Stimulated activated CD4-positive, alpha-beta T cell treated with anti-CD3 and anti-CD28 coated beads, Interleukin-2, amount 100 ng/mL, for 48 hours (primary cell): Measurements from ENCODE around the gene PTPRU.
A peak's percentile ranks its signal among the peaks of the same experiment; 100 is the strongest.

ENCODE experiments used
- DNase-seq, 2 donors: peaks; one replicate each; pipeline ENCODE4 v3.0.0-alpha.2; 2020

Gene PTPRU

DNA sequence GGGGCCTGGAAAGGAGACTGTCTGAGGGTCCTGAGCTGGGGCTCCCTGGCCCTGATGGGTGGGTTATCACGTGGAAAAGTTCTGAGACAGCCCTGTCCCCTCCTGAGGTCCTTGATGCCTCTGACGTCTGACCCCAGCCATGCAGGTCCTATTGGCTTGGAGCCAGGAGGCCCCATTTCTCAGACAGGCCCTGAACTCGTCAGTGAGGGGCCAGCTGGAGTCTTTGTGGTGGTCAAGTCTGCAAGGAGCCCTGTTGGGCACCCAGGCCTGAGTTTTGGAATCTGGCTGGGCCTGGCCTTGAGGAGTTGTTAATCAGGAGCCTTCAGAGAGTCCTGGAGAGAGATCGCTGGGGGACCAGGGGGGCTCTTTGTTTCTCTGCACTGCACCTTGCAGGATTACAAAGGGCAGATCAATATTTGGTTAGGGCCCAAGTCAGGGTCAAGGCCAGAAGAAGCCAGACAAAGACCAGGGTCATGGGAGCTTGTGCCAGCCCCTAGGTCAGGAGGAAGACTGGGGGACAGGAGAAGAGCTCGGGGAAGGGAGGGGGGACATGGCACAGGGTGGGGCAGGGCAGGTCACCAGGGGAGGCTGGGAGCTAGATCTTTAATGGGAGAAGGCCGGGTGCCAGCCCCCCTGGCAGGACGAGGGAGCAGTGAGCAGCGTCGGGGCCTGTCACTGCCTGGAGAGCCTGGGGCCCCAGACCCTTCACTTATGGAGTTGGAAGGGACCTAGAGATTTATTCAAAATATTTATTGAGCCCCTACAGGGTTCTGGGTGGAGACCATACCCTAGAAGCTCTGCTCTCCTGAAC lies 83.2 kb downstream of the PTPRU start:
- no peak for DNase-seq

DNA sequence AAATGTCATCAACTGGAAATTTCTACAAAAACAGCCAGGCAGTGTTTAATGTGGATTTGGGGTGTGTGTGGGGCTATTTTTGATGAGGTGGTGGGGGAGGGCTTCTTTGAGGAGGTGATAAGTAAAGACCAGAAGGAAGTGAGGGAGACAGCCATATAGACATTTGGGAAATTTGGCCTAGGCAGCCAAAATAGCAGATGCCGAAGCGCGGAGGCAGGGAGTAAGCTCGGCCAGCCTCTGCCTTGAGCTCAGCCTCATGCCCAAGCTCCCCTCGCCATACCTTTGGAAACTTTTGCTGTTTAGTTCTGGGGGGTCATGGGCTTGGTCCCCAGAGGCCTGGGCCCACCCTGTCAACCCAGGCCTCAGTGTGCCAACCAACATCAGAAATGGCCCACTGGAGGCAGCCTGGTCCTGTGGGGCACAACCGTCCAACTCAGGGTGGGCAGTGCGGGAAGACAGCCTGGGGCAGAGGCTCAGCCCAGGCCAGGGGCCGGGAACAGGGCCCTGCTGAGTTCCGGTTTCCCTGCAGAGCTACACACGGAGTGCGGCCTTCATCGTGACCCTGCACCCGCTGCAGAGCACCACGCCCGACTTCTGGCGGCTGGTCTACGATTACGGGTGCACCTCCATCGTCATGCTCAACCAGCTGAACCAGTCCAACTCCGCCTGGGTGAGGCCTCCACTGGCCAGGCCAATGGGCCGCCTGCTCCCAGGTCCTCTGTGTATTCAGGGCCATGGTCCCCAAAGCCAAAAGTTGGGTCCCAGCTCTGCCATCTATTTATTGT lies 84.0 kb downstream of the PTPRU start:
- no peak for DNase-seq

DNA sequence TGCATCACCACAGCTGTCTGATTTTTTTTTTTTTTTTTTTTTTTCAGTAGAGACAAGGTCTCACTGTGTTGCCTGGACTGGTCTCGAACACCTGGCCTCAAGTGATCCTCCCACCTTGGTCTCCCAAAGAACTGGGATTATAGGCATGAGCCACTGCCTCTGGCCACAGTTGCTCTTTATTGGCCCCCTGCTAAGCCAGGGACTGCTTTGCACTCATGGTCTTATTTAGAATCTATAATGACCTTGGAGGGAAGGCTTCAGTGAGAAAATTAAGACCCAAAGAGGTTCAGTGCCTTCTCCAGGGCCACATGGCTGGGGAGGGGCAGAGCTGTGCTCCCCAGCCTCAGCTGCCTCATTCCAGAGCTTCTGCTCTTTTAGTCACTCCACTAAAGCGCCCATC lies 84.9 kb downstream of the PTPRU start:
- DNase-seq: no peak

DNA sequence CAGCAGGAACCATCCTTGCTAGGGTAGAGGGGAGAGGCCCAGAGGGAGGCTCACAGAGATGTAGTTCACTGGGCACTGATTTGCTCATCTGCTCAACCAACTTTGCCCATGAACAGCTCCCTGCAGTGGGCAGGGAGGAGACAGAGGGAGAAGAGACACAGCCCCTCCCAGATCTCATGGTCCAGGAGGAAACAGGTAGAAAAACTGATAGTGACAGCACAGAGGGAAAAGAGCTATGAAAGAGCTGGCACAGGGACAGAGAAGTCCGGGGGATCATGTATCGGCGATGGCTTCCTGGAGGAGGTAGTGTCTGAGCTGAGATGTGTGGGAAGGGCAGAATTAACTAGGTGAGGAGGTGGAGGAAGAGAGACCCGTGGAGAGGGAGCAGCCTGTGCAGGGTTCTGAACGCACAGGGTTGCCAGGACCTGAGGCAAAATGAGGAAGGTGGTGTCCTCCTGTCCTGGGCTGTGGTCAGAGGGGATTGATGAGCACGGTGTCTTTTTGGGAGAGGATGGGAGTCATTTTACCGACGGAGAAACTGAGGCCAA lies 85.9 kb downstream of the PTPRU start:
- DNase-seq: no peak

DNA sequence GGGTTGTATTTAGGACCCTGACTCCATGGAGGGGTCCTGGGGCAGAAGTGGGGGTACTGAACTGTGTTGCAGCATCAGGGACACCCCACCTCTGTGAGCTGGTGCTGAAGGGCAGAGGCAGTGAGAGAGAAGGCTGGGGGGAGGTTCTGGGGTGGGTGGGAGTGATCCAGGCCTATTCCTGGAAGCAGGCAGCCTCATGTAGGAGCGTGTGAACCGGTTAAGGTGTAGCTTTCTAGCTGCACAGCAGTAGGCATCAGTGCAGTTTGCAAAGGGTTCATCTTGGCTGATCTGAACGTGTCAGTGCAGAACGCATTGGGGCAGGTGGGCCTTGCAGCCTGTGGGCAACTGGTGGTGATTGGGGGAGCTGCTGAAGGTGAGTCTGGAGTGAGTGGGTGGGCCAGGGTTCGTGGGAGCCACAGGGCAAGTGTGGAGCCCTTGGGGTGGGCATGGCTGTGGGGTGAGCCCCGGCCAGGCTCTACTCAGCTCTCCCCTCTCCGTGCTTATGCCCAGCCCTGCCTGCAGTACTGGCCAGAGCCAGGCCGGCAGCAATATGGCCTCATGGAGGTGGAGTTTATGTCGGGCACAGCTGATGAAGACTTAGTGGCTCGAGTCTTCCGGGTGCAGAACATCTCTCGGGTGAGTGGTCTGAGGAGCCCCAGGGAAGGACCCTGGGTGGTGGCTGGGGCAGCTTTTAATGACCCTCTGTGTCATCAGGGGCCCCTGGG lies 86.7 kb downstream of the PTPRU start:
- no peak for DNase-seq

DNA sequence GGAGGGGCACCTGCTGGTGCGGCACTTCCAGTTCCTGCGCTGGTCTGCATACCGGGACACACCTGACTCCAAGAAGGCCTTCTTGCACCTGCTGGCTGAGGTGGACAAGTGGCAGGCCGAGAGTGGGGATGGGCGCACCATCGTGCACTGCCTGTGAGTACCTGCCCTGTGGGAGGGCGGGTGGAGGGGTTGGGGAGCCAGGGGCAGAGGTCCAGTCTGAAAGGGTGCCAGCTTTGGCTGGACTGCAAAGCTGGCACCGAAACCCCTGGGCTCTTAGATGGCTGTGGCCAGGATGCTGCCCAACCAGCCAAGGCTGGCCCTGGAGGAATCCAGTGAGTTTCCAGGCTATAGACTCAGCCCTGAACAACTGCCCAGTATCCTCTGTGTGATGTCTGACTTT lies 87.3 kb downstream of the PTPRU start:
- no peak for DNase-seq

DNA sequence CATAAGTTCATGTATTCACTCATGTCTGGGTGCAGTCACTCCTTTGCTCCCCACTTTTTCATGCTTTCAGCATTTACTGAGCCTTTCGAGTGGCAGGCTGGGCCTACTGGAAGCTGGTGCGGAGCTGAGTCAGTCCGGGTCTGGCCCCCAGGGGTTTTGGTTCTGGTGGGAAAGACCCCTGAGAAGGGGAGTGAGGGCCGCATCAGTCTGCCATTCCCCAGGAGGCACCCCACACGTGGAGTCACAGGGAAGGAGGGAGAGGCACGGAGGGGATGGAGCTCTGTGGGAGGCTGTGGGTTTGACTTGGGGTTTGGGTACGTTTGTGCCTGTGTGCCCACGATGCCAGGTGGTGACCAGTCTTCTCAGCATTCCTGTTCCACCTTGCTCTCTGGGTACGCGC lies 87.9 kb downstream of the PTPRU start:
- no peak for DNase-seq

DNA sequence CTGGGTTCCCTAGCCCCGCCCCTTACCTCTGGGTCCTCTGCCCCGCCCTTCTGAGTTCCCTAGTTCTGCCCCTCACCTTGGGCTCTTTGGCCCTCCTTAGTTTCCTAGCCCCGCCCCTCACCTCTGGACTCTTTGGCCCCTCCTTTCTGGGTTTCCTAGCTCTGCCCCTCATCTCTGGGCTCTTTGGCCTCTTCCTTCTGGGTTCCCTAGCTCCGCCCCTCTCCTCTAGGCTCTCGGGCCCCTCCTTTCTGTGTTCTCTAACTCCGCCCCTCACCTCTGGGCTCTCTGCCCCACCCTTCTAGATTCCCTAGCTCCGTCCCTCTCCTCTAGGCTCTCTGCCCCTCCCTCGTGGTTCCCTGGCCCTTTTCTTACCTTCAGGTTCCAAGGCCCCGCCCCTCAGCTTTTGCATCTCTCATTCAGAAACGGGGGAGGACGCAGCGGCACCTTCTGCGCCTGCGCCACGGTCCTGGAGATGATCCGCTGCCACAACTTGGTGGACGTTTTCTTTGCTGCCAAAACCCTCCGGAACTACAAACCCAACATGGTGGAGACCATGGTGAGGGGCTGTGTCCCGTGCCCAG lies 88.5 kb downstream of the PTPRU start:
- no peak for DNase-seq

DNA sequence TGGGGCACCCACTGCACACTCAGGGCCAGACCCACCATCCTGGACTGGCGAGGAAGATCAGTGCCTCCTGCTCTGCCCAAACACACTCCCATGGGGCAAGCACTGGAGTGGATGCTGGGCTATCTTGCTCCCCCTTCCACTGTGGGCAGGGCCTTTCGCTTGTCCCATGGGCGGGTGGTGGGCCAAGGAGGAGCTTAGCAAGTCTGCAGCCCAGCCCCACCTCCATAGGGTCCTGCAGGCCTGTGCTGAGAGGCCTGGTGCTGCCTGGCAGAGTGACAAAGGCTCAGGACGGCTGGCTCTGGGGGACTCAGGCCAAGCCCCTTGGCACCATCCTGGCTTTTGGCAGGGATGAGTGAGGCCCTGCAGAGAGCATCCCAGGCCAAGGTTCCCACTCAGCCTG lies 89.4 kb downstream of the PTPRU start:
- no peak for DNase-seq

DNA sequence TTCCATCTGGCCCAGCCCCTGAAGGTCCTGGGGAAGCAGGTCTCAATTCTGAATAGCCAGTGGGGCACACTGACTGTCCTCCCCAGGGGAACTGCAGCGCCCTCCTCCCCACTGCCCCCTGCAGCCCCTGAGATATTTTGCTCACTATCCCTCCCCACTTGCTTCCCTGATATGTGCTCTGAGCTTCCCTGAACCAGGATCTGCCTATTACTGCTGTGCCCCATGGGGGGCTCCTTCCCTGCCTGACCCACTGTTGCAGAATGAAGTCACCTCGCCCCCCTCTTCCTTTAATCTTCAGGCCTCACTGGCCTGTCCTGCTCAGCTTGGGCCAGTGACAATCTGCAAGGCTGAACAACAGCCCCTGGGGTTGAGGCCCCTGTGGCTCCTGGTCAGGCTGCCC lies 89.8 kb downstream of the PTPRU start:
- no peak for DNase-seq

DNA sequence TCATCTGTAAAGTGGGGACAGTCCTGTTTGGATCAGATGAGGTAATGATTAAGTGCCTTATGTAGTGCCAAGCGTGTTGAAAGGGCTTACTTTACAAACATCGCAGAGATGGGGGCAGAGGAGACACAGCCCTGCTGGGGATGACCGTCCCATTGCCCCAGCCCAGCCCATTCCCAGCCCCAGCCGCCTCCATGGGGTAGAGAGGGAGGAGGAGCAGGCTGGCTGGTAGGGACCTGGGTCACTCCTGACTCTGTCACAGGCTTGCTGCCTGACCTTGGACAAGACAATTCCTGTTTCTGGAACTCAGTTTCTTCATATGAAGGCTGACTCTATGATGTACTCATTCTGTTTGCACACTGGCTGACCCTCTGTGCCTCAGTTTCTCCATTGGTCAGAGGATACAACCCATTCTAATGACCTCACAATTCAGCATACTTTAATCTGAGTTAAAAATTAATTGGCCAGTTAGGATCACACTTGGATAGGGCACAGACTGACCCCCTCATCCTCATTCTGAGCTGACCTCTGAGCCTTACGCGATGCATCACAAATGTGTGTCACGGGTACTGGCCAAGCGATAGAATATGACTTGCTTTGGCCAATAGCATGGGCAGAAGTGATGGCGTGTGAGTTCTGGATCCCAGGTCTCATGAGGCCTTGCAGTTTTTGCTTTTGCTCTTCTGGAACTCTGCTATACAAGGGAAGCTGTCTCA lies 91.1 kb downstream of the PTPRU start:
- DNase-seq: no peak

DNA sequence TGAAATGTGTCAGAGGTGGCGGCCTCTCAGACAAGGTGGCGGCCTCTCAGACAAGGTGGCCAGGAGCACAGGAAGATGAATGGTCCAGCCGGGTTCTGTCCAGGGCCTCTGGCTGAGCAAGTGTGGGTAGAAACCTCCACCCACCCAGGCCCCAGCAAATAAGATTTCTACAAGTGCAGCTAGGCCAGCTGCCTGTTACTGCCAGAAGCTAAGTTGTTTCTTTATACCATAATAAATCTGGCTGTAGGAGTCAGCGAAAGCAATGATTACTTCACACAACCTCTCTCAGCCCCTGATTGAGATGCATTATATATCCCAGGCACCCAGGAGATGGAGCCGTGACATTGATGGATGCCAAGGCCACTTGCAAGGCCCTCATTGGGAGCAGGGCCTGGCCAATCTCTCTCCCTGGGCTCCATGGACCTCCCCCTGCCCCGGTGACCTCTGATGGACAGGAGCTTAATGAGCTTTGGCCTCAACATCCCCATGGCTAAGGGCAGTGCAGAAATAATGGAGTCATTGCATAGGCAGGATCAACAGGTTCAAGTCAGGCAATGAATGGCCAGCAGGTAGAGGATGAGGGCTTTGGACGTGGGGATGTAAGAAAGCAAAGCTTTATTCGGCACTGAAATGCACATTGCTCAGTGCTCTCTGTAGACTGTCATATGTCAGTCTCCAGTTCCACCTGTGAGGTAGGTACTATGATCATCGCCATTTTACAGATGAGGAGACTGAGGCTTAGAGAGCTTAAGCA lies 92.9 kb downstream of the PTPRU start:
- no peak for DNase-seq

DNA sequence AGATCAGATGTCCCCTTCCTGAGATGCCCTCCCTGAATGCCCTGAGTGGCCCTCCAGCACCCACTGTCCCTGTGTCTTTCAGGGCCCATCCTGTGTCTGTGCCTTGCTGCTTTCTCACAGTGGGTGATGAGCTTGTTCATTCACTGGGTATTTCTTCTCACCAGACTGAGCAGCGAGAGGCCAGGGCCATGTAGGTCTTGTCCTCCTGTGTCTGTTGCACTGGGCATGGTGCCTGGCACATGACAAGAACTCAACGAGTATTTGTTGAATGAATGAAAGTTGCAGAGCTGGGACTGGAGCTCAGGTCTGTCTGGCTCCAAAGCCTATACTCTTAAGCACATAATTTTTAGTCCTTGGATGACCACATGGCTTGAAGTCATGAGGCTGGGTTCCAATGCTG lies 93.8 kb downstream of the PTPRU start:
- no peak for DNase-seq

DNA sequence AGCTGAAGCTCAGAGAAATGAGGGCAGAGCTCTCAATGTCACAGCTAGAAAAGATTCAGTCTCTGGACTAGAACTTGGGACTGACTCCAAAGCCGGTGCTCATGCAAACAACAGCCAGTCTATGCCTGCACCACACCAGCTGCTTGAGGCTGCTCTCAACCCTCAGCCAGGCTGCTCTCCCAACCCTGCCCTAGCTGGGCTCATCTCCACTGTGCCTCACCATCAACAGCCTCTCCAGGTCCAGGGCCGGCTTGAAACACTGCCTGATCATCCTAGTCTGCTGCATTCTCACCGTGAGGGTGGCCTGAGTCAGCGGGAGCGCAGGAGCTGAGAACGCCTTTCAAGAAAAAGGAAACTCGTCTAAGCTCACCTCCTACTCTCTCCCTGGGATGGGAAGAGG lies 94.5 kb downstream of the PTPRU start:
- no peak for DNase-seq

DNA sequence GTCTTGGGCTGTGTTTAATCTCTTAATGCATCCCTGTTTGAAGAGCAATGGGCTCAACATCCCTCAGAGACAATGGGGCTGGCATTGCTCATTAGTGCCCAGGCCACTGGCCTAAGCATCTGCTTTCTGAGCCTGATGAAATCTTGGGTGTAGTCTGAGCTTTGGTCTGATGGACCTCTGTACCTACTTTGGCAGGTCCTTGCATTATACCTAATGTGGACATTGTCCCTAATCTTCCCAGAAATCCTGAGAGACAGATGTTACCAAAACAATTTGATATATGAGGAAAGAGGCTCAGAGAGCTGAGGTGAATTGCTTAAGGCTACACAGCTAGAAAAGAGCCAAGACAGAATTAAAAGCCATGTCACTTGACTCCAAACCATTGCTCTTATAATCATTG lies 95.0 kb downstream of the PTPRU start:
- DNase-seq: no peak

DNA sequence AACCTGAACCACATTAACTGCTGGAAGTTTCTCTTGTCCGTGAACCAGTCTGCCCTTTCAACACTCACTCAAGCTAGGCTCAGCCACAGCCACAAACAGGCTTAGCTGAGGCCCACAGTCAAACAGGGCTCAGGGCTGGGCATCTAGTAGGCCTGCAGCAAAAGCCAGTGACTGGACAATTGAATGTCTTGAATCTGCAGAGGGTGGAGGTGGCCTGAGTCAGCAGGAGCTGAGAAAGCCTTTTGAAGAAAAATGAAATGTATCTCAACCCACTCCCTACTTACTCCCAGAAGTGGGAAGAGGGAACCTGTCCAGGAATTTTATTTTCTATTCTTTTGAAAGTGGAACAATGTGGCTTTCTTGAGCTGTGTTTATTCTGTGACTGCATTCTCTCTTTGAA lies 95.4 kb downstream of the PTPRU start:
- DNase-seq: no peak

DNA sequence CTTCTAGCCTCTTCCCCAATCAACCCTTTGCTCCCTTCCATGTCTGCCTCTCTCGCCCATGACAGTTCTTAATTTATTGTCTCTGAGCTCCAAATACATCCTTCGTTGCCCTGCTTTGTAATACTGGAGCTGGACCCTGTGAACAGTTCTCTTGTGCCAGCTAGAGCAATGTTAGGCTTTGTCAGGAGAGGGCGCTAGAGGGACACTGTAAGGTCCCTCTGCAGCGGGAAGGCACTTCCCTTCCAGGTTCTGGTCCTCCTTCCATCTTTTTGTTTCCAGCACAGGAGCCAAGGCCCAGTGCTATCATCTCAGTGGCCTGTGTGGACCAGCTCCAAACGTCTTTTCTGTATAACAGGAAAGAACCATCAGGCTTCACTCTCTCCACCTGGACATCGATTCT lies 95.9 kb downstream of the PTPRU start:
- DNase-seq: peak; percentile 16

DNA sequence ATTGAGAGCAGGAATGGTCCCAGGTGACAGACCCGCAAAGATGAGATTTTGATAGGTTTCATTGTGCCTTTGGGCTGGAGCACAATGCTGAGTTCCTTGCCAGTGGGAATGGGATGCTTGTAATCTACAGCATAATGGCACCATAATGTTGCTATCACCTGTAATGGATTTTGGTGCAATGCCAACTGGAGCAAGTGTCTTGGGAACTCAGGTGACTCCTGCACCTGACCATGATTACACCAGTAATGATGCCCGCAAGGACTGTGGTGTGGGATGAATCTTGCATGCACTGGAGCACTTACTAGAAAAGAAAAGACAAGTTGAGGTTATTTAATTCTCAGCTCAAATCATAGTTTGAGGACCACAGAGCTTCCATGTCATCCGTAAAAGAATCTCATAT lies 96.7 kb downstream of the PTPRU start:
- no peak for DNase-seq

DNA sequence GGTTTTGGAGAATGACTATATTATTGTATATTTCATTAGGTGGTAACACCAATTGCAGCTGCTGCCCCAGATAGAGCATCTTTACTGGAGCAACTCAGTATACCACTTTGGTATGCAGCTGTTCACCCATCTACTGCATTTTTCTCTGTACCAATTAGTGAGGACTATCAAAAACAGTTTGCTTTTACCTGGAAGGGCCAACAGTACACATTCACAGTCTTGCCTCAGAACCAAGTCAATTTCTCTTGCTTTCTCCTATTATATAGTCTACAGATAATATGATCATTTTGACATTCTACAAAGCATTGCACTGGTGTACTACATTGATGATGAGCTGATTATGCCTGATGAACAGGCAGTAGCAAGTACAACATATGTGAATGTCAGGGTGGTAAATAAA lies 99.3 kb downstream of the PTPRU start:
- DNase-seq: no peak

DNA sequence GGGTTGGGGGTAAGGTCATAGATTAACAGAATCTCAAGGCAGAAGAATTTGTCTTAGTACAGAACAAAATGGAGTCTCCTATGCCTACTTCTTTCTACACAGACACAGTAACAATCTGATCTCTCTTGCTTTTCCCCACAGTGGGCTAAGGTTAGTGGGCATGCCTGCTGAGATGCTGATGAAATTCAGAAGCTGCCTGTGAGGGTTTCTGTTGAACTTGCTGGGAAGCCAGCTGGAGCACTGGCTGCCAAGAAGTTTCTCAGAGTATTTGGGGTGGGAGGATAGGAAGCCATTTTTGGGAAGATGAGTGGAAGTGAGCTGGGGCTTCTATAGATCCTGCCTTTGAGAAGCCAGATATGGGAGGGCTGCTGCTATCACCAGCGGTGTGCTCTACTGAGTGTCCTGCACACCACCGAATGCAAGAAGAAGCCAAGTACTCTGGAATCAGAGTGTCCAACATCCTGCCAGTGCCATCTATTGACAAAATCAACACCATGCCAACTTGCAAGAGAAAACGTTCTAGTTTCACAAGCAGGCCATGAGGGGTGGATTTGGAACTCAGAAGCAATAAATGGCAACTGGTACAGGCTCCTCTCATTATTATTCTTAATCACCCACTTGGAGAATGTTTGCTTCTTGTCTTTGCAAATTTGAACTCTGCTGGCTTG lies 102.7 kb downstream of the PTPRU start:
- DNase-seq: no peak

DNA sequence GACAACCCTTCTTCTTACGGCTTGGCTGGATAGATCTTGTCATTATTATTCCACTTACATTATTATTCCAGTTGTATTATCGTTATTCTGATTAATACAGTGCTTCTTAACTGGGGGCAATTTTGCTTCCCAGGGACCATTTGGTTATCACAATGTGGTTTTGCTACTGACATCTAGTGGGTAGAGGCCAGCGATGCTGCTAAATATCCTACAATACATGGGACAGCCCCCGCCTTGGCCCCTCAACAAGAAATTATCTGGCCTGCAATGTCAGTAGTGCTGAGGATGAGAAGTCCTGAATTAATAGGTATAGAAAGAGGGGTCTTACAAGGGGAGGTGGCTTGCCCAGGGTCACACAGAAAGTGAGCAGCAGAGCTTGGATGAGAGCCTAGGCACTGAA lies 105.6 kb downstream of the PTPRU start:
- DNase-seq: no peak
